ENCODE measurements around the gene DNAI7.

GRCh38 chr12:25100194-25101091, 94.5 kb downstream of the DNAI7 start:
- no peak for TF ChIP-seq USF1 (IDR thresholded peaks at IDR 0.05)
- no peak for TF ChIP-seq REST (IDR thresholded peaks at IDR 0.05; ENCODE audit: low read depth)
- TF ChIP-seq EP300 (IDR thresholded peaks at IDR 0.05; ENCODE audit: borderline replicate concordance) = no peak
- TF ChIP-seq MAX (IDR thresholded peaks at IDR 0.05) = no peak
- TF ChIP-seq TCF12 (IDR thresholded peaks at IDR 0.05; ENCODE audit: low read depth) = no peak
- TF ChIP-seq YY1 (IDR thresholded peaks at IDR 0.05; ENCODE audit: low read depth) = no peak

Data from Ishikawa (cell line).